GM12801 (cell line): Measurements from ENCODE around the gene TRAF3IP1.

Experiments
- TF ChIP-seq, protein P1 (sequence below): IDR thresholded peaks from one replicate; pipeline ENCODE4 v1.5.1; 2011; ENCODE audit warnings: control low read depth; ENCODE audit not compliant: insufficient read length; ENCODE audit errors: extremely low read depth

The TRAF3IP1 gene

DNA sequence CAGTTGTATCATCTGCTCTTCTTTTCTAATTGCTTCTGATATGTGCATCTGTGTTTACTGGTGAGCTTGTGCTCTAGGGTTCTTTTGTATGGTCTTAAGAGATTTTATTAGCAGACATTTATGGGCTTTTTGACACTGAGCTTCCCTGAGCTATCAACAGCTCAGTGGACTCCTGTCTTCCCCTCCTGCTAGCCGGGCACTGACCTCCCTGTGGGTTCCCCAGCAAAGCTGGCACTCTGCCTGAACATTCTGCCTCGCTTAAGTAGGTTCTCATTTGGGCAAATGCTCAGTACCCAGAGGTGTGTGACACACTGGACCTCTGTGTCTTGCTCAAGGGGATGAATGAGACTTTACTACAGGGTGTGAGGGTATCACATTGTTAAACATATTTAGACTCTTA lies 15.8 kb downstream of the TRAF3IP1 start:
- TF ChIP-seq, protein P1, sequence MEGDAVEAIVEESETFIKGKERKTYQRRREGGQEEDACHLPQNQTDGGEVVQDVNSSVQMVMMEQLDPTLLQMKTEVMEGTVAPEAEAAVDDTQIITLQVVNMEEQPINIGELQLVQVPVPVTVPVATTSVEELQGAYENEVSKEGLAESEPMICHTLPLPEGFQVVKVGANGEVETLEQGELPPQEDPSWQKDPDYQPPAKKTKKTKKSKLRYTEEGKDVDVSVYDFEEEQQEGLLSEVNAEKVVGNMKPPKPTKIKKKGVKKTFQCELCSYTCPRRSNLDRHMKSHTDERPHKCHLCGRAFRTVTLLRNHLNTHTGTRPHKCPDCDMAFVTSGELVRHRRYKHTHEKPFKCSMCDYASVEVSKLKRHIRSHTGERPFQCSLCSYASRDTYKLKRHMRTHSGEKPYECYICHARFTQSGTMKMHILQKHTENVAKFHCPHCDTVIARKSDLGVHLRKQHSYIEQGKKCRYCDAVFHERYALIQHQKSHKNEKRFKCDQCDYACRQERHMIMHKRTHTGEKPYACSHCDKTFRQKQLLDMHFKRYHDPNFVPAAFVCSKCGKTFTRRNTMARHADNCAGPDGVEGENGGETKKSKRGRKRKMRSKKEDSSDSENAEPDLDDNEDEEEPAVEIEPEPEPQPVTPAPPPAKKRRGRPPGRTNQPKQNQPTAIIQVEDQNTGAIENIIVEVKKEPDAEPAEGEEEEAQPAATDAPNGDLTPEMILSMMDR: no peak

DNA sequence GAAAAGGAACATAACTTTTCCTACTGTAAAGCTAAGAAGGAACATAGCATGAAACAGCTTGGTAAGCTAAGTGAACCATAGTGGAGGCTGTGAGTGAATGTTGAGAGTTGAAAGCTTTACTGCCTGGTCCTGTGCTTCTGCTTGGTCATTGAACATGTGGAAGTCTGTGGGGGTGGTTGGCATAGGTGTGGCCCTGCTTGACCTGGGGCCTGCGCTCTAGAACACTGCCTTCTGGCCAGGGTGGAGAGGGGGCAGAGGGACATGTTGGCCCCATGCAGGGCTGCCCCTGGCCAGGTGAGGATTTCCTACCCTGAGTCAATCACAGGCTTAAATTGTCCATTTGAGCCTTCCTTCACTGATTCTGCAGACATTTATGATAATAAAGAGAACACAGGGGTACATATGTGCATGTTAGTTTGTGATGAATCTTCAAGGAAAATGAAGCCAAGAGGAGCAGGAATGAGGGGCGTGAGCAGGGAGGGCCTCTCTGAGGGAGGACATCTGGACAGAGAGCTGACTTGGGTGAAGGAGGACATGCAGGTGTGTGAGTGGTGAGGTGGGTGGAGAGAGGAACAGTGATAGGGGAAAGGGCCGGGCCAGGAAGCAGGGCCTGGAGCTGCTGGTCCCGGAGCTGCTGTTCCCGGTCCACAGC lies 16.6 kb downstream of the TRAF3IP1 start:
- TF ChIP-seq, protein P1: no peak

DNA sequence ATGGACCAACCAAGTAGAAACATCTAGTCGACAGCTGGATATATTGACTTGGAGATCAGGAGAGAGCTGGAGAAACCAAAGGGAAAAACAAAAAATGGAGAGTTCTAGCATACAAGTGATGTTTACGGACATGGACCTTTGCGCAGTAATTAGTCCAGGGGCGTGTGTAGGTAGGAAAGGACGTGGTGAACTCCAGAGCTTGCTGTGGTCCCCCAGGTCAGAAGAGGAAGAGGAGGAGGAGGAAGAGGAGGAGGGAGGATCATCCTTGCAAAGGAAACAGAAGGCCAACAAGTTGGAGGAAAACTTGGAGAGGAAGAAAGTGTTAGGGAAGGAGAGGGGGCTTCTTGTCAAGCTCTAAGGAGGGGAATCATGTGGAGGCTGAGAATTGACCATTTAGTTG lies 17.5 kb downstream of the TRAF3IP1 start:
- TF ChIP-seq, protein P1: no peak

DNA sequence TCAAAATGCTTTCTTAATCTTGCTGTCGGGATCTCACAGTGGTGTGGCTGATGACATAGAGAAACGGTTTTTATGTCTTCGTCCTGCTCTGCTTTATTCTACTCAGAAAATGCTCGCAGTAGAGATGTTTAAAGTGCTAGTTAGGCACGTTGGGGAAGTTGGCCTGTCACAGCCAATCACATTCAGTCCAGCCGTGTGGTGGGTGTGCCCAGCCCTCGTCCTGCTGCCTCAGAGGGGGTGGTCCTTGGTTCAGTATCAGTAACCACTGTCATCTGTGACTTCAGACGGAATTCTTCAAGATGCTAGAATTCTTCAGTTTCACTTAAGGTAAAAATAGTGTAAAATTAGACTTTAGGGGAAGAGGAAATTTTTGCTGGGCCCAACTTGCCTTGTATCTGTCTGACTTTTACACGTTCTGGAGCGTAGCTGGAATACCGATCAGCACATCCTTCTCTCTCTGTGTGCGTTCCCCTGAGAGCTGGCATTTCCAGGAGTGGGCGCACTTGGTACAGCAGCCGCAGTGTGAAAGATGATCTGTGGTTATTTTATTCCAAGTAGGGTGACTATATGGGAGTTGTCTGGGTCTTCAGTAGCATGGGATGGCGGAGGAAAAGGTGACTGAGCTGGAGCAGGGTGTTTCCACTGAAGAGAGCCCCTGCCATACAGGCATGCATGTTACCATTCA lies 18.5 kb downstream of the TRAF3IP1 start:
- TF ChIP-seq, protein P1: no peak

DNA sequence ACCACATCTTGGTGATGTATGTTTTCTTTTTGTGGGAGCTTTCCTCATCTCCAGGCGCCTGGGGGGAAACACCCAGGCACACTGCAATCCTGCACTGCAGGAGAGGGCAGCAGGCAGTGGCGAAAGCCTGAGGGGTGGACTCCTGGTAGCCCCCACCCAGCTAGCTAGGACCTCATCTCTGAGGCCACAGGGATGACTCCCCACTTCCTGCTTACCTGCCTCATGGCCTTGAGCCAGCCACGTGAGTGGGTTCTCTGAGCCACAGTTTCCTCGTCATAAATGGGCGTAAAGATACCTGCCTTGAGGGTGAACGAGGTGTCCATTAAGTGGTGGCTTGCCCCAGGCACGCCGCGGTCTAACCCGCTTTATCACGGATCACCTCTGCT lies 19.1 kb downstream of the TRAF3IP1 start:
- TF ChIP-seq, protein P1: no peak

DNA sequence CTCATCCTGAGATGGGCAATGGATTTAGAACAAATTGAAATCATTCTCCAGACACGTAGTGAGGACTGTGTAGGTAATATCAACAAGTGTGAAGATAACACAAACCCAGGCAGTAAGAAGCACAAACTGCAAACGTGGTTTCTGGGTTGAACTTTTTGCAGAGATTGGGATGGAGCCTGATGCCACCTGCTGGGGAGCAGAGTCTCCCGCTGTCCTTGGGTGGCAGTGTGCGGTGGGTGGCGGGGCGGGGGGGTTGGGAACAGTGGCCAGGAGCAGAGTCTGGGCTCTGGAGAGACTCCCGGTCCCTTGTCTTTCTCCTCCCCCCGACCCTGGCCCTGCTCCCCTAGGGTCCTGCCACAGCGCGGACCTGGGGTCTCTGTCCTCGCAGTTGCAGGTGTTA lies 19.5 kb downstream of the TRAF3IP1 start:
- TF ChIP-seq, protein P1: no peak

DNA sequence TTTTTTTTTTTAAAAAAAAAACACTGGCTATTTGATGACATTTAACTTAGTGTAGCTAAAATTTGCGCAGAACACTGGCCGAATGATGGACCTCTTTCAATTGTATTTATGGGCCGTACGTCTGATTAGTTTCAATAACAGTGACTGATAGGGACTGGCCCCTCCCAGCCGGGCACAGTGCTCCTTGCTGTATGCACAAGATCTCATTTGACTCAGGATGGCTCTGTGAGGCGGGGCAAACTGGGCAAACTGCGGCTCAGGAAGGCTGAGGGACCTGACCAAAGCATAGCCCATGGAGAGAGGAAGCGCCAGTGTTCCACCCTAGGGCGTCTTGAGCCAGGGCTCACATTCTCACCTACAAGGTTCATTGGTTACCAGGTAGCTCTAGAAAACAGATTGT lies 21.2 kb downstream of the TRAF3IP1 start:
- TF ChIP-seq, protein P1: no peak
